Left lung (tissue), 10 donors: ENCODE results near the gene LPO. TPM values are rescaled to one million over a fixed set of nuclear protein-coding genes. Genes with fewer than 3 reads are reported as not detected.

Experiments
- ATAC-seq: fragments of 200-7000 bp; cut with Tn5 transposase; one replicate; pipeline ENCODE4 v1.9.1; 2020; ENCODE audit warnings: moderate library complexity
- DNase-seq, 4 donors: peaks; one replicate each; pipeline ENCODE4 v3.0.0-alpha.2; 2013 to 2020
- H3K27ac ChIP-seq, 2 donors: fragments of 200-600 bp; sonication (generic) in 1 of 2; one replicate each; pipeline versions ENCODE4 v1.5.0 to v1.8.0; 2020 to 2021
- H3K27me3 ChIP-seq, 2 donors: fragments of 200-600 bp; sonication (generic) in 1 of 2; one replicate each; pipeline versions ENCODE4 v1.5.0 to v1.8.0; 2020 to 2021
- H3K36me3 ChIP-seq, 2 donors: fragments of 200-600 bp; sonication (generic) in 1 of 2; one replicate each; pipeline versions ENCODE4 v1.5.0 to v1.8.0; 2020 to 2021
- H3K4me1 ChIP-seq, 2 donors: fragments of 200-600 bp; one replicate each; pipeline ENCODE4 v1.8.0; 2021
- H3K4me3 ChIP-seq, 2 donors: fragments of 200-600 bp; sonication (generic) in 1 of 2; one replicate each; pipeline versions ENCODE4 v1.5.0 to v1.8.0; 2020 to 2021; ENCODE audit warnings: mild to moderate bottlenecking in 1 of 2
- H3K9me3 ChIP-seq, 2 donors: fragments of 200-600 bp; sonication (generic) in 1 of 2; one replicate each; pipeline versions ENCODE4 v1.5.0 to v1.8.0; 2020 to 2021
- intact Hi-C, 2 donors: fragments of 100-400 bp; cut with DNase I; formaldehyde crosslinking; loops; one replicate each; pipeline versions ENCODE4 v1.11.2 to v1.14.2; 2022
- polyA plus RNA-seq, 6 donors: library from polyadenylated mRNA; unstranded; fragments of 120-200 nt; gene quantifications; one replicate each; pipeline ENCODE4 v1.2.1, GENCODE V29; 2013; ENCODE audit not compliant: insufficient read length in 6 of 6
- total RNA-seq, 2 donors: library from RNA; stranded (reverse); fragmentation: NEBNext Ultra II Directional; extraction: Animal tissue kit (Norgen Biotek cat#: 25700); gene quantifications; one replicate each; pipeline ENCODE4 v1.2.1, GENCODE V29; 2021
- TF ChIP-seq, protein P1 (sequence below), 2 donors: fragments of 200-600 bp; sonication (generic) in 1 of 2; IDR thresholded peaks; one replicate each; pipeline versions ENCODE4 v1.5.0 to v1.8.0; 2021; ENCODE audit warnings: antibody characterized with exemption in 2 of 2
- donor health status: DM: no; HTN: yes; CAD: no.
- donor health status: DM: no; HTN: no; CAD: no.

Gene LPO
- total and polyA plus RNA-seq, 8 donors, result 0.10 to 0.24 (median 0.14) TPM; not detected in 1

DNA sequence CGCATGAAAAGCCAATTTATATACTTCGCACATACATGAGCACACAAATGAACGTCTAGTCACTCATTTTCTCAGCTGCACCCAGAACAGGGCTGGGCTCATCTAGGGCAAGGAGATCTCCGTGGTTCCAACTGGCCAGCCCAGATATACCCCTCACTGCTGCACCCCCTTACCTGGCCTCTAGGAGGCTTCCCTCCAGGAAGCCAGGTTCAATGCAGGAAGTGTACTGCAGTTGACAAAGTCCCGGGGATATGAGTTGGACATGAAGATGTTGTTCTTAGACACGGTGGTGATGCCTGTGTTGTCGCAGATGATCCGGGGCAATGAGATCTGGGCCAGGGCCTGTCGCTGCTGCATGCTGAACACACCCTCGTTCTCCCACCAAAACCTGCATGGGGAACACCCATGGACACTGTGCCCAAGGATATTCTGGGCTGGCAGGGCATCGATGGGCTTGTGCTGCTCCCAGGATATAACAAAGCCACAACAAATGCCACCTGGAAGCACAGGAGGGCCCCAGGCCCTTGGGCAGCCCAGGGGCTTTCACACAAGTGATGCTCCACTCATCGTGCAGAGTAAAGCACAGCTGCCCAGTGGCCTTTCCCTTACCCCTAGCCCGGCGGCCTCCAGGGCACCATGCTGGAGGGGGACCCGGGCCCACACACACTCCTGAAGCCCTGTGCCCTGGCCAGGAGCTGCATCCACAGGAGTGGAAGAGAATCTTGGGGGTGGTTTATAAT, 32.3 kb downstream of the LPO start:
- Histone ChIP-seq H3K4me3 (no peak overlapping the region), H3K36me3 (no peaks in the 10 kb centered on the region), H3K4me1 (no peaks in the 10 kb centered on the region), H3K9me3 (no peaks in the 10 kb centered on the region), H3K27me3 (peaks cover 0 to 33% of the 10 kb centered on the region in 2 donors), H3K27ac (no peak overlapping the region)
- DNase-seq (no peak), ATAC-seq (no peak)
- TF ChIP-seq, protein P1, sequence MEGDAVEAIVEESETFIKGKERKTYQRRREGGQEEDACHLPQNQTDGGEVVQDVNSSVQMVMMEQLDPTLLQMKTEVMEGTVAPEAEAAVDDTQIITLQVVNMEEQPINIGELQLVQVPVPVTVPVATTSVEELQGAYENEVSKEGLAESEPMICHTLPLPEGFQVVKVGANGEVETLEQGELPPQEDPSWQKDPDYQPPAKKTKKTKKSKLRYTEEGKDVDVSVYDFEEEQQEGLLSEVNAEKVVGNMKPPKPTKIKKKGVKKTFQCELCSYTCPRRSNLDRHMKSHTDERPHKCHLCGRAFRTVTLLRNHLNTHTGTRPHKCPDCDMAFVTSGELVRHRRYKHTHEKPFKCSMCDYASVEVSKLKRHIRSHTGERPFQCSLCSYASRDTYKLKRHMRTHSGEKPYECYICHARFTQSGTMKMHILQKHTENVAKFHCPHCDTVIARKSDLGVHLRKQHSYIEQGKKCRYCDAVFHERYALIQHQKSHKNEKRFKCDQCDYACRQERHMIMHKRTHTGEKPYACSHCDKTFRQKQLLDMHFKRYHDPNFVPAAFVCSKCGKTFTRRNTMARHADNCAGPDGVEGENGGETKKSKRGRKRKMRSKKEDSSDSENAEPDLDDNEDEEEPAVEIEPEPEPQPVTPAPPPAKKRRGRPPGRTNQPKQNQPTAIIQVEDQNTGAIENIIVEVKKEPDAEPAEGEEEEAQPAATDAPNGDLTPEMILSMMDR (IDR thresholded peaks at IDR 0.05), result no peak
- intact Hi-C loops, result no loop called here

DNA sequence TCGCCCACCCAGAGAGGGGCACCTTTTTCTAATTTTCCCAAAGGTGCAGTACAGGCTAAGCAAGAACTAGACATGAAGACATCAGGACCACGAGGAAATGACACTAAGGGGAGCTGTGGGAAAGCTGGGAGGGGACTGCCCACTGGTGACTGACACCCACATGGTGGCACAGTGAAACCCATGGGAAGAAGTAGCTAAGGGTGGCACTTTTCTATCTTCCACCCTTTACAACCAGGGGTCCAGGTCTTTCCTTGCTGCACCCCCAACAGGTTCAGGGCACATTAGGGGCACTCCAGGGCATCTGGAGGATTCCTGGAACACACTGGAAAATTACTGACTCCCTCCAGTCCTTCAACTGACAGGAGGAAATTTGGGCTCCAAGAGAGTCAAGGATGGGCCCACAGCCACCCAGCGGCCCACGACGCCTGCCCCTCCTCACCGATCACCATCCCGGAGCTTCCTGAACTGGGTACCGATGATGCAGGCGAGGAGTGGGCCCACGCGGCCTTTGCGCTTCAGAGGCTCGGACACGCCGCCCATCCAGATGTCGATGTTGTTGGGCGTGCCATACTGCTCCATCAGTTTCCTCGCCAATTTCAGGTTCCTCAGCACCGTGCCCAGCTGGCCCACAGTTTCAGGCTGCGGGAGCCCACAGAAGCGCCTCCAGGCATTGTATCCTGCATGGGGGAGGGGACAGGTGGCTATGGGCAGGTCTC, 33.0 kb downstream of the LPO start:
- DNase-seq (no peak), ATAC-seq (no peak)
- H3K4me1 ChIP-seq, result no peaks in the 10 kb centered on the region
- H3K36me3 ChIP-seq, result no peaks in the 10 kb centered on the region
- no peak overlapping the region for H3K4me3 ChIP-seq
- TF ChIP-seq, protein P1 (IDR thresholded peaks at IDR 0.05), result no peak
- no peaks in the 10 kb centered on the region for H3K9me3 ChIP-seq
- intact Hi-C loops, result no loop called here
- peaks cover 0 to 27% of the 10 kb centered on the region in 2 donors for H3K27me3 ChIP-seq
- H3K27ac ChIP-seq, result no peak overlapping the region

DNA sequence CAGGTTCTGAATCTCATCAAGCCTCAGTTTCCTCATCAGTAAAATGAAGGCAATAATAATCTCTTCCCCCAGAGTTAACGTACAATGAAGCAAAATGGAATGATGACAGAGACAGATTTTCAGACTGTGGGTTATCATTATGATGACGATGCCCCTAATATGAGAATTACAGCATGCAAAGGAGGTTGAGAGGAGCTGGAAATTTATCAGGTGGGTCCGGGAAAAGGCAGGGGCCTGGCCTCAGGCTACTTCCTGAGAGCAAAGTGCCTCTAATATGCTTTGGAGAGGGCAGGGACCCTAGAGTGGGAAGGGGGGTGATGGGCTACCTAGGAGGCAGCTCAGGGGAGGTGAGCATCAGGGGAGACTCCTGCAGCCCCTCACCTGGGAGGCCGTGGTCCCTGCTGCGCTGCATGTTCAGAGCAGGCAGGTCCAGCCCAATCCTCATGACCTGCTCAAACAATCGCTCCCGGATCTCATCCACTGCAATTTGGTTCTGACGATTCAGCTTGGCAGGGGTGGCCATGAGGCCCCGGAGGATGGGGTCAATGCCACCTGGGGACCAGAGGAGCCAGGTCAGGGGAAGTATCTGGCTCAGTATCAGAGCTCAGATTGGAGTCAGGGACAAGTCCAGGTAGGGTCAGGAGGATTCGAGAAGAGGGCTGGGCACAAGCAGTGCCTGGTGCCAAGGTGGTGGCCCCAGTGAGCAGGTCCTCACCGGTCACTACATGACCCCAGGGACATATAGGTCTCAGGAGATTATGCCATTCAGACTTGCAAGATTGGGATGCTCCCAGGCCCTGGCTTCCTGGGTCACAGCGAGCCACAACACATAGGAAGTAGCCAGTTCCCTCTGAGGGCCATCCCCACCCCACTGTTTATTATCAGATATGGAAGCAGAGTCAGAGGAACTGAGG, 34.2 kb downstream of the LPO start:
- no peak overlapping the region for H3K27ac ChIP-seq
- peaks cover 0 to 7% of the 10 kb centered on the region in 2 donors for H3K4me1 ChIP-seq
- ATAC-seq, result no peak
- DNase-seq, result no peak
- no peaks in the 10 kb centered on the region for H3K9me3 ChIP-seq
- no peaks in the 10 kb centered on the region for H3K36me3 ChIP-seq
- intact Hi-C loops, result no loop called here
- H3K27me3 ChIP-seq, result peaks cover 0 to 28% of the 10 kb centered on the region in 2 donors
- TF ChIP-seq, protein P1 (IDR thresholded peaks at IDR 0.05), result no peak
- no peak overlapping the region for H3K4me3 ChIP-seq

DNA sequence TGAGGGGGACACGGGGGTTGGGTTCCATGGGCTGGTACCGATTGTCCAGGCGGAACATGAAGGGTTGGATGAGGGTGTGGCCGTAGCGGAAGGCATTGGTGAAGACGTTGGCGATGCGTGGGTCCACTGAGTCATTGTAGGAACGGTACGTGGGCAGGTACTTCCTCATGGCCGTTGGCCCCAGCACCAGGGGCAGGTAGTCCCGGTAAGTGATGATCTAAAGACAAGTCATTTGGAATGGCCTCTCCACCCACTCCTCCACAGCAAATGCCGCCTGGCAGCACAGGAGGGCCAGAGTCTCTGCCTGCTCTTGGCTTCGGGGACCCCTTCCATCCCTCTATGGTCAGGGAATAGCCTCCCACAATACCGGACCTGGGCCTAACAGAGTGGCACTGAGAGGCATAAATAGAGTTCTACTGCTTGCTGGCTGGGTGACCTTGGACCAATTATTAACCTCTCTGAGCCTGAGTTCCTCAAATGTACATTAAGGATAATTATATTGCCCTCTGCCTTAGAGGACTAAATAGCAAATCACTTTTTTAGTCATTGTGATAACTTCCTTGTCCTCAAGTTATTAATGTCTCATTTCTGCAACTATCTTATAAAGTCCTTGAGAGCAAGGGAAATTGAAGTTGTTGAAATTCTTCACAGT, 35.2 kb downstream of the LPO start:
- intact Hi-C loops, result no loop called here
- no peak overlapping the region for H3K27ac ChIP-seq
- no peaks in the 10 kb centered on the region for H3K36me3 ChIP-seq
- H3K4me1 ChIP-seq, result peaks cover 0 to 16% of the 10 kb centered on the region in 2 donors
- TF ChIP-seq, protein P1 (IDR thresholded peaks at IDR 0.05), result no peak
- DNase-seq, result no peak
- no peaks in the 10 kb centered on the region for H3K9me3 ChIP-seq
- H3K27me3 ChIP-seq, result peaks cover 0 to 31% of the 10 kb centered on the region in 2 donors
- no peak for ATAC-seq
- H3K4me3 ChIP-seq, result no peak overlapping the region
